Mesothelial cell of epicardium (in vitro differentiated cells): ENCODE measurements around the gene RASSF1. TPM values are rescaled to one million over a fixed set of nuclear protein-coding genes. Genes with fewer than 3 reads are reported as not detected.

Experiments
- DNase-seq, 2 experiments: peaks; one replicate each; pipeline ENCODE4 v3.0.0; 2021; ENCODE audit warnings: low spot score in 2 of 2; ENCODE audit not compliant: unreplicated experiment in 2 of 2
- H3K27ac Mint-ChIP-seq: 2 replicates; pipeline ENCODE4 v1.8.0; 2021; ENCODE audit warnings: mixed read lengths
- H3K27me3 Mint-ChIP-seq: 2 replicates; pipeline ENCODE4 v1.8.0; 2021; ENCODE audit warnings: low read depth, mixed read lengths
- H3K36me3 Mint-ChIP-seq: 2 replicates; pipeline ENCODE4 v1.8.0; 2021; ENCODE audit warnings: mixed read lengths
- H3K4me1 Mint-ChIP-seq: 2 replicates; pipeline ENCODE4 v1.8.0; 2021; ENCODE audit warnings: mixed read lengths
- H3K4me3 Mint-ChIP-seq: 2 replicates; pipeline ENCODE4 v1.8.0; 2021; ENCODE audit warnings: mild to moderate bottlenecking, moderate library complexity, mixed read lengths
- H3K9me3 Mint-ChIP-seq: 2 replicates; pipeline ENCODE4 v1.8.0; 2021; ENCODE audit warnings: mixed read lengths
- total RNA-seq: library from RNA; stranded (reverse); gene quantifications from 3 replicates; pipeline ENCODE4 v1.2.1, GENCODE V29; 2021
- TF ChIP-seq, protein P1 (sequence below): fragments of 200-600 bp; sonication (generic); IDR thresholded peaks from one replicate; pipeline ENCODE4 v1.5.0; 2021; ENCODE audit warnings: antibody characterized with exemption; ENCODE audit not compliant: unreplicated experiment

The RASSF1 gene
- total RNA-seq, 1 donor from 2014 or later: 15.4 TPM

DNA sequence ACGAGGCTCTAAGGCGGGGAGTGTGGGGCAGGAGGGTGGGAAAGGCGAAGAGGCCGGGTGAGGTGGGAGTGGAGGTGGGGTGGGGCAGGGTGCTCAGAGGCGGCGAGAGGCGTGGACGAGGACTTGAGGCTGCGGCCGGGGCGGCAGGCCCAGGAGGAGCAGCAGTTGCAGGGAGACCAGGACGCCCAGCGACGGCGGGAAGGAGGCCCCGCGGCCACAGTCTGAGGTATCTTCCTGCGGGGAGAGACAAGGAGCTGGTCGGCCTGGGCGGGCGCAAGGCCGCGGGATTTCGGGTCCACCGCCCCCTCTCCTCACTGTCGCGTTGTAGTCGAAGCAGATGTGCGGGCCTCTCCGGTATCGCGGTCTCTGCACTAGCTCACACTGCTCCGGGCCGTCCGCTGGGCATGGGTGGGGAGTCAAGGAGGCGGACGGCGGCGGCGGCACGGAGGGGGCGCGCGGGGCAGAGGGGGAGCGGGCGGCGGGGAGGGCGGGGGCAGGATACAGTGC is 24.0 kb upstream of the RASSF1 start:
- Mint-ChIP-seq H3K4me1 (peaks cover 20% of the 10 kb centered on the region), H3K36me3 (no peaks in the 10 kb centered on the region), H3K9me3 (no peaks in the 10 kb centered on the region), H3K27ac (peak overlapping the region; percentile 79), H3K27me3 (peaks cover 4% of the 10 kb centered on the region), H3K4me3 (peak overlapping the region; percentile 80)
- peak; percentile 34 to 67 for DNase-seq
- TF ChIP-seq, protein P1, sequence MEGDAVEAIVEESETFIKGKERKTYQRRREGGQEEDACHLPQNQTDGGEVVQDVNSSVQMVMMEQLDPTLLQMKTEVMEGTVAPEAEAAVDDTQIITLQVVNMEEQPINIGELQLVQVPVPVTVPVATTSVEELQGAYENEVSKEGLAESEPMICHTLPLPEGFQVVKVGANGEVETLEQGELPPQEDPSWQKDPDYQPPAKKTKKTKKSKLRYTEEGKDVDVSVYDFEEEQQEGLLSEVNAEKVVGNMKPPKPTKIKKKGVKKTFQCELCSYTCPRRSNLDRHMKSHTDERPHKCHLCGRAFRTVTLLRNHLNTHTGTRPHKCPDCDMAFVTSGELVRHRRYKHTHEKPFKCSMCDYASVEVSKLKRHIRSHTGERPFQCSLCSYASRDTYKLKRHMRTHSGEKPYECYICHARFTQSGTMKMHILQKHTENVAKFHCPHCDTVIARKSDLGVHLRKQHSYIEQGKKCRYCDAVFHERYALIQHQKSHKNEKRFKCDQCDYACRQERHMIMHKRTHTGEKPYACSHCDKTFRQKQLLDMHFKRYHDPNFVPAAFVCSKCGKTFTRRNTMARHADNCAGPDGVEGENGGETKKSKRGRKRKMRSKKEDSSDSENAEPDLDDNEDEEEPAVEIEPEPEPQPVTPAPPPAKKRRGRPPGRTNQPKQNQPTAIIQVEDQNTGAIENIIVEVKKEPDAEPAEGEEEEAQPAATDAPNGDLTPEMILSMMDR: no peak

DNA sequence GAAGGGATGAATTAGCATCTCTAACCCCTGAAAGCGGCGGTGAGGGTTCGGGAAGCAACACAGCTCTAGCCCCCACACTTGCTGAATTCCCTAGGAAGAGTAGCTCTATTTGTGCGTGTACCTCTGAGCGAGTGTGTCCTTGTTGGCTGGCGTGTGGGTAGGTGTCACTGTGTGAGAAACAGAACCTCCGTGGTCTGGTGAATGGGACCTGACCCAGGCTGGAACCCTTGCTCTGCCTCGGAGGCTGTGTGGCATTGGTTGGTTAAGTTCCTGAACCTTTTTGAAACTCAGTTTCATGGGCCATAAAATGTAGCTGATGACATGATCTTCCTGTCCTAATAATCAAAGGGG is 19.1 kb upstream of the RASSF1 start:
- Mint-ChIP-seq H3K4me1 (peaks cover 44% of the 10 kb centered on the region), H3K27ac (peak overlapping the region; percentile 96)

DNA sequence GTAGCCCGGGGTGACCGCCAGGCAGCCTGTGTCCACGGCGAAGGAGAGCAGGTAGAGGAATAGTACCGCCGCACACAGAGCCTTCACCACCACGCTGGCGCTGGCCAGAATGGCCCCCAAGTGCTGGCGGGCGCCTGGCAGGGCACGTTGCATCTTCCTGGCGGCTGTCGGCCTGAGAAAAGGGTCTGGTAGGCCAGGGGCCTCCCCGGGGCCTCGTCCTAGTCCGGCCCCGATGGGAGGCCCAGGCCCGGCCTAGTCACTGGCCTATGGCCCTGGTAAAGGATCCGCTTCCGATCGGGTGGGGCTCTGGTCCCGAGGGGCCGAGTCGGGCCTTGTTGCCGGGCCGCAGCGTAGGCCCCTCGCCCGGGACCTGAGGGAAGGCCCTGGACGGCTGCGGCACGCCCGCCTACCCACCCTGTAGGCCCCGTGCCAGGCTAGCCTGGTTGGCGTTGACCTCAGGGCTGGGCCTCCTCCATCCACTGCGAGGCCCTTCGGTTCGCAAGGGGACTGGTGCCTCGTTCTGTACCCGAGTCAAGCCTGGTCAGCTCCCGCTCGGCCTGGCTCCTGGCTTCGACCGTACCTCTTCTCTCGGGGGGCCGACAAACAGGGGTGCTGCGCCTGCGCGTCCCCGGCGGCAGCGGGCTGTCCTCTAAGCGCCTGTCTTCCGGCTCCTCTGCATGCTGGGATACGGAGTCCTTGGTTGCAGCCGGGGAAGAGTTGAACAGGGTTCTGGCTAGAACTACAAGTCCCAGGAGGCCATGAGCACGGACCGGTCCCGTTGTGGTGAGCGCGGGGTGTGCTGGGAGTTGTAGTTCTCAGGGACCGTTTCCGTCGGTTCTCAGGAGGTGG is 18.5 kb upstream of the RASSF1 start, which contains the start of gene TMEM115:
TMEM115 (minus strand) TSS at position 611 of the 849 bp plus-strand sequence; CDS start at position 153, 458 bp downstream.
- H3K9me3 Mint-ChIP-seq: no peaks in the 10 kb centered on the region

More for the DNA sequence above, 19.1 kb upstream of the RASSF1 start:
- H3K27me3 Mint-ChIP-seq: peaks cover 2% of the 10 kb centered on the region
- TF ChIP-seq, protein P1: no peak
- H3K36me3 Mint-ChIP-seq: no peaks in the 10 kb centered on the region
- DNase-seq: no peak
- peak overlapping the region; percentile 97 for H3K4me3 Mint-ChIP-seq
- H3K9me3 Mint-ChIP-seq: no peaks in the 10 kb centered on the region

DNA sequence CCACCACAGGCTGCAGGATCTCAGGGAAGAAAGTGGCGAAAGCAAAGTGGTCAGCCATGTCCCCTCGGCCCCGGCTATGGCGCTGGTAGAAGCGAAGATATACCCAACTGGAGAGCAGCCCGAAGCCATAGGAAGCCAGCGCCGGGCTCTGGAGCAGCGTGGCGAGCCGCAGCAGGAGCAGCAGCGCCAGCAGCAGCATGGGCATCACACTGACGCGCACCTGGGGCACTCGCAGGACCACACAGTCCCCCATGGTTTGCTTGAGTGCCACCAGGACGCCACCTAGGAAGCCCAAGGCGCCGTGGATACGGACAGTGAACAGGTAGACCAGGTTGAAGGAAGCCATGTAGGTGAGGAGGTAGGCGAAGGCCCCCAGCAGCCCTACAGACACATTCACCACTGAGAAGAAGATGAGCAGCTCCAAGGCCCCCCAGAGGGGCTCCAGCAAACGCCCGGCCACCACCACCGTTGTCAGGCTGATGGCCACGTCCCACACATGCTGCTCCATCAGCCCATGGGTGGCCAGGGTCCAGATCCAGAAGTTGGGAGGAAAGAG is 17.8 kb upstream of the RASSF1 start:
- peak overlapping the region; percentile 97 for H3K4me3 Mint-ChIP-seq
- peaks cover 2% of the 10 kb centered on the region for H3K27me3 Mint-ChIP-seq
- H3K27ac Mint-ChIP-seq: peak overlapping the region; percentile 87
- no peaks in the 10 kb centered on the region for H3K9me3 Mint-ChIP-seq
- no peak for DNase-seq
- no peaks in the 10 kb centered on the region for H3K36me3 Mint-ChIP-seq
- TF ChIP-seq, protein P1: no peak
- peaks cover 34% of the 10 kb centered on the region for H3K4me1 Mint-ChIP-seq

More for the DNA sequence above, 18.5 kb upstream of the RASSF1 start, which contains the start of gene TMEM115:
- Mint-ChIP-seq H3K27ac (peak within 1 kb of the TSS; percentile 96), H3K4me3 (peak within 1 kb of the TSS; percentile 97), H3K4me1 (peaks cover 38% of the 10 kb centered on the region), H3K36me3 (no peaks in the 10 kb centered on the region), H3K27me3 (peaks cover 2% of the 10 kb centered on the region)
- TF ChIP-seq, protein P1: no peak
- peak; percentile 88 to 91 for DNase-seq

DNA sequence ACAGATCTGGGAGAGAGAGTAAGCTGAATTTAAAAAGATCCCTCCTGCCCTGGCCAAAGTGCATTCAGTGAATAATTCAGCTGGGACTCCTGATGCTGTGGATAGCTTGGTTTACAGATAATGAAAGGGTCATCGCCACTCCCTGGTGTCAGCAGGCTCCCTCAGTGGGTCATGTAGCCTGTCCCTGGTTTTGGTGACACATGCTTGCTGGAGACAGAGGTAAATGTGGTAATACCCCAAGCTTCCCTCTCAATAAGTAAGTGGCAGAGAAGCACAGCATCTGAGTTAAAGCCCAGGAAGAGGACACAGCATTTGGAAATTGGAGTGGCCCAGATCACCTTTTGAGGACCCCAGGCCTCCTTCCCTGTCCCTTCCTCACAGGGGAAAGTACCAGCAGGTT is 16.8 kb upstream of the RASSF1 start:
- Mint-ChIP-seq H3K27me3 (no peaks in the 10 kb centered on the region), H3K4me1 (peaks cover 32% of the 10 kb centered on the region)

More for the DNA sequence above, 16.8 kb upstream of the RASSF1 start:
- peak overlapping the region; percentile 97 for H3K4me3 Mint-ChIP-seq
- TF ChIP-seq, protein P1: no peak
- H3K36me3 Mint-ChIP-seq: no peaks in the 10 kb centered on the region
- peak overlapping the region; percentile 16 for H3K27ac Mint-ChIP-seq
- DNase-seq: no peak
- H3K9me3 Mint-ChIP-seq: no peaks in the 10 kb centered on the region
